Activated CD4-positive, alpha-beta T cell treated with anti-CD3 and anti-CD28 coated beads, Interleukin-2, Interleukin-4, amounts not matched to agents 100 ng/mL and 50 ng/mL, durations not matched to agents 16 hours and 8 hours (primary cell): ENCODE measurements around the gene NKTR.

Experiments used
- DNase-seq: peaks from one replicate; pipeline ENCODE4 v3.0.0-alpha.2; 2020; ENCODE audit warnings: low spot score

The NKTR gene

GRCh38 chr3:42662037-42662812 lies 61.7 kb downstream of the NKTR start:
- no peak for DNase-seq

DNA sequence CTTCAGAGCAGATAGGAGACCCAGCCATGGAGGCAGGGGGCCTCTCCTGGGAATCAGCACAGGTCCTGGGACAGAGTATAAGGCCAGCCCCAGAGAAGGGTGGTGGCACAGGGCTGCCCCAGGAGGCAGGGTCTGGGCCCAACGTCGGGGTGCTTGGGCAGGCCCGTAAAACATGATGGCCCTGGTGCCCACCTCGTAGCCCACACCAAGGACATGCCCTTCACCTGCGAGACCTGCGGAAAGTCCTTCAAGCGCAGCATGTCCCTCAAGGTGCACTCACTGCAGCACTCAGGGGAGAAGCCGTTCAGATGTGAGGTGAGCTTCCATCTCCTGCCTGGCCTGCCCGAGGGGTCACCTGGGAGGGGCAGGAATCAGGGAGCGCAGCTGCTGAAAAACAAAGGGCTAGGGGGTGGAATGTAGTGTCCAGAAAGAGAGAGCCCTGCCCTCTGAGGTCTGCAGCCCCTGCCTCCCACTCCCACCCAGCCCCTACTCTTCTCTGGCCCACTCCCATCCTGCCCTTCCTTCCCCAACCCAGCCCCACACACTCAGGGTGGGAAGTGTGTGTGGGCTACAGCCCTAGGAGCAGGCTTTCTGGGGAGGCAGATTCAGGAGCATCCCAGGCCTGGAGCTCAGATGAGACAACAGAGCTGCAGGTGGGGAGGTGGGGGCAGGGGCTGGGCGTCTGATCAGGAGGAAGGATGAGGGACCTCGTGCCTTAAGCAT lies 62.5 kb downstream of the NKTR start:
- no peak for DNase-seq

GRCh38 chr3:42663581-42664437 lies 63.3 kb downstream of the NKTR start:
- DNase-seq: no peak

DNA sequence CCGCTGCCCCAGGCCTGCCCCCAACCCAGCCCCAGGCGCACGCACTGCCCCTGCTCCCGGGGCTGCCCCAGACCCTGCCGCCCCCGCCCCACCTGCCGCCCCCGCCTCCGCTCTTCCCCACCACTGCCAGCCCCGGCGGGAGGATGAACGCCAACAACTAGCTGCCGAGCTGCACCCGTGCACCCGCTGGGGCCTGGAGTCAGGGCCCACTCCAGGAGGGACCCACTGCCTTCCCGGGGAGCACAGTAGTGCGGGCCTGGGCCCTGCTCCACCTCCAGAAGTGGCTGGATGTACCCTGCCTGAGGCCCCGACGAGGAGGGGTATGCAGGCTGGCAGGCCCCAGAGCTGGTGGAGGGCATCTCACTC lies 63.9 kb downstream of the NKTR start:
- no peak for DNase-seq

- DNase-seq: no peak
Measured at GRCh38 chr3:42665050-42665878, 64.8 kb downstream of the NKTR start.

GRCh38 chr3:42666022-42666421 lies 65.5 kb downstream of the NKTR start:
- no peak for DNase-seq

GRCh38 chr3:42666577-42666998 lies 66.1 kb downstream of the NKTR start:
- DNase-seq: no peak

DNA sequence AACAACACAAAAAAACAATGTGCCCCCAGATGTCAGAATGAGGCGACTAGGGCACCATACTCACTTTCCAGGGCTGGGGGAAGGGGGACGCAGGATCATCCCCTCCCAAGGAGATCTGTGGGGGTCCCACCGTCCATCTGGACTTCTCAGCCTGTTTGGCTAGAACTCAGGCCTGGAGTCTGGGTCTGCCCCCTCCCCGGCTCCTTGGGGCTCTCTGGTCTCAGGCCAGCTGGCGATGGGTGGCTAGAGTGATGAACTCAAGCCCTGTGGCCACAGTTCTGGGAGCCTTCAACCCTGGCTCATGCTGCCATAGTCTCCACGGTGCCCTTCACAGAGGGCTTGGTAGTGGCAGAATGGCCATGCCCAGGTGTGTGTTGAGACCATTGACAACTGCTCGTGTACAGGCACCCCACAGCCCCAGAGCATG lies 66.6 kb downstream of the NKTR start:
- no peak for DNase-seq

- DNase-seq: no peak
Measured at GRCh38 chr3:42667523-42668412, 67.3 kb downstream of the NKTR start.

DNA sequence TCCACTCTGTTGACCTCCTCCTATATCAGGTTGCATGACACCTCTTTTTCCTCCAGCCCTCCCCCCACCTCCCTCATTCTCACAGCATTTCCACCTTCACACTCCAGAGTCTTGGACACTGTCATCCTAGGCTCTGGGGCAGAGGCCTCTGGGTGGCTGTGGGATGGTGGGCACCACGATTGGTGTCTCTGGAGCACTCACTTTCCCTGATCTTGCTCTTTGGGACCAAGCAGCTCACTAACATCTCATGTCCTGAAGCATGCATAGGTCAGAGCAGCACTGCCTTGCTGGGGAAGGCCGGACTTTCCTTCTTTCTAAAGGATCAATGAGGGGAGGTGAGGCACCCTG lies 67.9 kb downstream of the NKTR start:
- DNase-seq: no peak

DNA sequence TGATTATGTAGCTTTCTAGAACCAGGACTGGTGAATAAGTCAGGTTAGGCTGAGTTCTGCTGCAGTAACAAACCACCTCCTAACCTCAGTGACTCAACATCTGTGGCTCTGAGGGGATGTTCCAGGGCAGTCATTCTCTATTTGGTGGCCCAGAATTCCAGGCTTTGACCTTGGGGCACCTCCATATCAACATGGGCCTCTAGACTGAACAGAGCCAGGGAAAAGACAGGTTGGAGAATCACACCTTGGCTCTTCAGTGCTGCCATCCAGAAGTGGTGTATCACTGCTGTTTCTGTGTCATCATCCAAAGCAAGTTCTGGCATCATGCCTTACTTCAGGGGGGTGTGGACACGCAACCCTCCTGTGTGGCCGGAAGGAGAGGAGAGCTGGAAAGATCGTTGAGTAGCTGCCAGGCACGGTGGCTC lies 68.3 kb downstream of the NKTR start:
- no peak for DNase-seq

DNA sequence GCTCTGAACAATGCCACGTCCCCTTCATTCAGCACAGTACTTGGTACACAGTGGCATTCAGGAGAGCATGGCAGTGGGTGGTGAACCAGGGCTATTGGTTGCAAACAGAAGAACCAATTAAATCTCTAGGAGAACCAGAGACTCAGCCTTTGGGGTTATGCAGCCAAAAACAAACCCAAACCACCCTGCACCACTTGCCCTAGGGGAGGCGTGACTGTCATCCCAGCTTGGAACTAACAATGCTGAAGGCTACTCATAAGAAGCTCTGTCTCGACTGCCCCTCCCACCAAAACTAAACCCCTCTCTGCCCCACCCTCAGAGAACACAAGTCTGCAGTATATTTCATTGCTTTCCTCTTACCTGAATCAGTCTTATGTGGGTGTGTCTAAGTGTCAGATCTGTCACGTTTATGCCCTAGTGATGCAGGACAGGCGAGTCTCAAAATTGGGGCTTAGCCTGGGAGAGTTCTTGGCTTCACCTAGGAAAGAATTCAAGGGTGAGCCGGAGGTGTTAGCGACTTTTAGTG lies 69.6 kb downstream of the NKTR start:
- no peak for DNase-seq

DNA sequence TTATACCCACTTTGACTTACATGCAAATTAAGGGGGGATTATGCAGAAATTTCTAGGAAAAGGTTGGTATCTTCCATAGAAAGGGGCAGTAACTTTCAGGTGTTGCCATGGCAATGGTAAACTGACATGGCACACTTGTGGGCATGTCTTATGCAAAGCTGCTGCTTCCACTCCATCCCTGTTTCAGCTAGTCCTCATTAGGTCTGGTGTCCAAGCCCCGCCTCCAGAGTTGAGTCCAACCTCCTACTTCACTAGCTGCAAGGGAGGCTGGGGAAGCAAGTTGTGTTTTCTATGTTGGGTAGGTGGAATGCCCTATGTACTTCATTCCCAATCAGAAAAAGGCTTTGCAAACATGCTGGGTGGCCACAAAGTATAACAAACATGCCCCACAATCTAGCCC lies 70.2 kb downstream of the NKTR start:
- DNase-seq: no peak

DNA sequence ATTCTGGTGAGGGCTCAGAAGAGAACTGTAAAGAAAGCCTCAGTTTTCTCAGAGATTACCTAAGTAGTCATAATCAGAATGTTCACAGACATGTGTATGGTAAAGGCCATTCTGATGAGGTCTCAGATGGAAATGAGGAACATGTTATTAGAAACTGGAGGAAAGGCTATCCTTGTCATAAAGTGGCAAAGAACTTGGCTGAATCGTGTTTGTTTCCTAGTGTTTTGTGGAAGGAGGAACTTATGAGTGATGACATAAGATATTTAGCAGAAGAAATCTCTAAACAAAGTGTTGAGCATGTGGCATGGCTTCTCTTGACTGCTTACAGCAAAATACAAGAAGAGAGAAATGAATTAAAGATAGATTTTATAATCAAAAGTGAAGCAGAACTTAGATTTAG lies 72.0 kb downstream of the NKTR start:
- DNase-seq: no peak

DNA sequence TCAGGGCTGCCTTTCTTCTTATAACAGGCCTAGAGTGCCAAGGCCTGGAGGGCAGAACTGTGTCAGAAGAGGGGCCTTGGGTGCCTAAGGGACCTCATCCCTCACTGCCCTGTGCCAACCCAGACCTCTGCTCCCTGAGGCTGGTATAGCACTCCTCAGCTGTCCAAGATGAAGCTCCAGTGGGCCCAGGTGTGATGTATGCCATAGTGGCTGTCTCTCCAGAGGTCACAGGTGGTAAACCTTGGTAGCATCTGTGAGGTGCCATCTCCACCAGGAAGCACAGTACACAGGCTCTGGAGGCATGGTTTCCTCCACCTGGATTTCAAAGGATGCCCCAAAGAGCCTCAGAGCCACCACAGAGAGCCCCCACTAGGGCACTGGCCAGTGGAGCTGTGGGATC lies 72.6 kb downstream of the NKTR start:
- DNase-seq: no peak

DNA sequence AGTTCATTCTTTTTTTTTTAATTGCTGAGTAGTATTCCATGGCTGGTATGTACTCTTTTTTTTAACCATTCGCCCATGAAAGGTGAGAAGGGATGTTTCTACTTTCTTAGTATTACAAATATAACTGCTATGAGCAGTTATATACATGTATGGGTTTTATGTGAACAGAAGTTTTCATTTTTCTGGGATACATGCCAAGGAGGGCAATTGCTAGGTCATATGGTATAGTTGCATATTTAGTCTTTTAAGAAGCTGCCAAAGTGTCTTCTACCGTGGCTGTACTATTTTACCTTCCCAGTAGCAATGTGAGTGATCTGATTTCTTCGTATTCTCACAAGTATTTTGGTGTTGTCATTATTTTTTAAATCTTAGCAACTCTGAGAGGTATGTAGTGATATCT lies 73.7 kb downstream of the NKTR start:
- no peak for DNase-seq

GRCh38 chr3:42675909-42676308 lies 75.4 kb downstream of the NKTR start:
- DNase-seq: no peak

DNA sequence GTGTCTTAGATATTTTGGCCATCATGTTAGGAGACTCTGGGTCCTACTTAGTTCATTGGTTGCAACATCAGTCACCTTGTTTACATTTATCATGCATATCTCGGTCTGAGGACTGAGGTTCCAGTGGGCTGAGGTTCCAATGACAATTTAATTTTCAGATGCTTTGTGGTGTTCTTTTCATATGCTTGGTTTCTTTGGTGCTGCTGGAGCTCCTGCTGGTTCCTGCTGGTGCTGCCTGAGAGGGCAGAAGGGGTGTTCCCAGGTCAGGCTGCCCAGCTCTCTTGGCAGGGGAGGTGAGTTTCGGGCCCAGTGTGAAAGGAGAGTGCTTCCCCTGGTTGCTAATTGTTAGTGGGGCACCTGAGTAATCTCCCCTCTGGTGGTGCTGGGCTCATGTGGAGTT lies 78.0 kb downstream of the NKTR start:
- no peak for DNase-seq

DNA sequence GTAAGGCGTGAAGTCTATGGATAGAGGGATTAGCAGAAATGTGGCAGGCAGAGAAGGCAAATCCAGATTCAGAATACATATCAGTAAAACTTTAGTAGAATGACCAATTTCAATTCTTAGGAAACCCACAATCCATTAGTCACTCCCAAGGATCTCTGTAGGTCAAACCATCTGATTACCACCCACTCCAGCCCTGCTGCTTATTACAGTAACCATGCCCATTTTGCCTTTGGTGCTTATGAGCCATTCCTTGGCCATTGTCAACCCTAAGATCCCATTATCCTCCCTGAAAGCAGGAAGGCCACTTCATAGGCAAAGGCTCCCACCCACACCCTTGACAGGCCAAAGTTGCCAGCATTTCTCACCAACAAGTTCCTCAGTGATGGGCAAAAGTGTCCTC lies 79.8 kb downstream of the NKTR start:
- no peak for DNase-seq

DNA sequence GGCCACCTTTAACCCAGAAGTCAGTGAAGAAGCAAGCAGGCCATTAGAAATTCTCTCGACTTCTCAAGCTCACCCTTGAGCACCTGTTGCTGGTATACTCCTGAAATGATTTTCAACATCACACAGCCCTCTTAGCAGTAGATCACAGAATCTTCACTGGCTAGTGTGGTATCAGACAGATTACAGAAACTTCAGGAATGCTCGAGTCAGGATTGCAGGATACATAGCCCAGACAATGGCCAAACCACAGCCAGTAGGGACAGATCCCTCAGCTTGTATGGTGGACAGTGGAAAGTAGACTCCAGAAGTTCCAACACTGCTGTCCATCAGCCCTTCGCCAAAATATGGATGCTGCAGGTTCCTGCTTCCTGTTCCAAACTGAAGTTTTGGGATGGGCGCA lies 80.3 kb downstream of the NKTR start:
- no peak for DNase-seq
